ENCODE results near the gene DBNL.

DNA sequence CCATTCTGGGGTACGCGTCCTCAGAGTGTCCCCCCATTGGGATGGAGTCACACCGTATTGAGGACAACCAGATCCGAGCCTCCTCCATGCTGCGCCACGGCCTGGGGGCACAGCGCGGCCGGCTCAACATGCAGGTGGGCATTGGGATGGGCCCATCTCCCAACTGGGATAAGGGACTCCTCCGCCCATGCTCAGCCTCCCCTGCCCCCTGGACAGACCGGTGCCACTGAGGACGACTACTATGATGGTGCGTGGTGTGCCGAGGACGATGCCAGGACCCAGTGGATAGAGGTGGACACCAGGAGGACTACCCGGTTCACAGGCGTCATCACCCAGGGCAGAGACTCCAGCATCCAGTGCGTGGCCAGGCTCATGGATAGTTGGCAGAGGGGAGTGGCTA is 65.5 kb downstream of the DBNL start:
- TF ChIP-seq CSDC2 (CRISPR knock-in tag; IDR thresholded peaks at IDR 0.05) = no peak
- TF ChIP-seq BACH2 (CRISPR knock-in tag; IDR thresholded peaks at IDR 0.05; ENCODE audit: borderline replicate concordance) = no peak
- TF ChIP-seq, protein P1, sequence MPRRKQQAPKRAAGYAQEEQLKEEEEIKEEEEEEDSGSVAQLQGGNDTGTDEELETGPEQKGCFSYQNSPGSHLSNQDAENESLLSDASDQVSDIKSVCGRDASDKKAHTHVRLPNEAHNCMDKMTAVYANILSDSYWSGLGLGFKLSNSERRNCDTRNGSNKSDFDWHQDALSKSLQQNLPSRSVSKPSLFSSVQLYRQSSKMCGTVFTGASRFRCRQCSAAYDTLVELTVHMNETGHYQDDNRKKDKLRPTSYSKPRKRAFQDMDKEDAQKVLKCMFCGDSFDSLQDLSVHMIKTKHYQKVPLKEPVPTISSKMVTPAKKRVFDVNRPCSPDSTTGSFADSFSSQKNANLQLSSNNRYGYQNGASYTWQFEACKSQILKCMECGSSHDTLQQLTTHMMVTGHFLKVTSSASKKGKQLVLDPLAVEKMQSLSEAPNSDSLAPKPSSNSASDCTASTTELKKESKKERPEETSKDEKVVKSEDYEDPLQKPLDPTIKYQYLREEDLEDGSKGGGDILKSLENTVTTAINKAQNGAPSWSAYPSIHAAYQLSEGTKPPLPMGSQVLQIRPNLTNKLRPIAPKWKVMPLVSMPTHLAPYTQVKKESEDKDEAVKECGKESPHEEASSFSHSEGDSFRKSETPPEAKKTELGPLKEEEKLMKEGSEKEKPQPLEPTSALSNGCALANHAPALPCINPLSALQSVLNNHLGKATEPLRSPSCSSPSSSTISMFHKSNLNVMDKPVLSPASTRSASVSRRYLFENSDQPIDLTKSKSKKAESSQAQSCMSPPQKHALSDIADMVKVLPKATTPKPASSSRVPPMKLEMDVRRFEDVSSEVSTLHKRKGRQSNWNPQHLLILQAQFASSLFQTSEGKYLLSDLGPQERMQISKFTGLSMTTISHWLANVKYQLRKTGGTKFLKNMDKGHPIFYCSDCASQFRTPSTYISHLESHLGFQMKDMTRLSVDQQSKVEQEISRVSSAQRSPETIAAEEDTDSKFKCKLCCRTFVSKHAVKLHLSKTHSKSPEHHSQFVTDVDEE (CRISPR knock-in tag; IDR thresholded peaks at IDR 0.05) = no peak
